Articular chondrocyte of knee joint (primary cell): ENCODE data around the gene JPH4. TPM values are rescaled to one million over a fixed set of nuclear protein-coding genes. Genes with fewer than 3 reads are reported as not detected.

Experiments used
- total RNA-seq: library from RNA; depleted of rRNA; stranded (reverse); fragments of >200 nt; gene quantifications from 2 replicates; pipeline ENCODE4 v1.2.3, GENCODE V29; 2012

The JPH4 gene
- not detected in 2 replicates for total RNA-seq

GRCh38 chr14:23578560-23579310, at the start of gene JPH4:
Gene JPH4 (minus strand): TSS chr14:23578790. CDS start chr14:23577453, 1,337 bp downstream.

GRCh38 chr14:23567186-23568020, 11.2 kb downstream of the JPH4 start, which contains the start of gene AP1G2:
Gene AP1G2 (minus strand): TSS chr14:23567791. CDS start chr14:23567314, 477 bp downstream.

GRCh38 chr14:23555882-23556699, 22.5 kb downstream of the JPH4 start, which contains the start of gene THTPA:
Gene THTPA (plus strand): TSS chr14:23556271. CDS start chr14:23556758, 487 bp downstream.

GRCh38 chr14:23551266-23552028, 27.1 kb downstream of the JPH4 start, which contains the start of gene ZFHX2:
Gene ZFHX2 (minus strand): TSS chr14:23551765. CDS start chr14:23535325, 16,440 bp downstream.

Other genes with a start within 250 kb of the JPH4 start
- 17.1 and 18.3 TPM in 2 replicates for gene SLC22A17, start 225.9 kb downstream of the JPH4 start, total RNA-seq
- 15.5 and 18.4 TPM in 2 replicates for gene EFS, start 213.6 kb downstream of the JPH4 start, total RNA-seq
- gene IL25, start 206.0 kb downstream of the JPH4 start, total RNA-seq: not detected in 2 replicates
- gene CMTM5, start 201.7 kb downstream of the JPH4 start, total RNA-seq: 0.22 and 0.26 TPM in 2 replicates
- not detected in 2 replicates for gene MYH6, start 170.5 kb downstream of the JPH4 start, total RNA-seq
- not detected in 2 replicates for gene MYH7, start 143.1 kb downstream of the JPH4 start, total RNA-seq
- gene NGDN, start 109.1 kb downstream of the JPH4 start, total RNA-seq: 37.7 and 49.9 TPM in 2 replicates
- gene ZFHX2, start 27.0 kb downstream of the JPH4 start, total RNA-seq: 0.32 and 0.39 TPM in 2 replicates
- 24.0 and 25.0 TPM in 2 replicates for gene THTPA, start 22.5 kb downstream of the JPH4 start, total RNA-seq
- gene AP1G2, start 11.0 kb downstream of the JPH4 start, total RNA-seq: 7.1 and 14.4 TPM in 2 replicates
- gene DHRS2, start 57.6 kb upstream of the JPH4 start, total RNA-seq: 0.13 and 0.22 TPM in 2 replicates